NCI-H146 treated with DMSO at 0.1 percent for 48 hours (cell line): ENCODE measurements around the gene PDE8B.
"Not testable (repeated sequence)": the region's sequence is repeated elsewhere in the genome, so short reads cannot be mapped to it uniquely, and the experiment has no call there.

Experiments
- DNase-seq: peaks from one replicate; lab custom pipeline; 2025; ENCODE audit not compliant: unreplicated experiment; lab: John Stamatoyannopoulos, UW

The PDE8B gene

DNA sequence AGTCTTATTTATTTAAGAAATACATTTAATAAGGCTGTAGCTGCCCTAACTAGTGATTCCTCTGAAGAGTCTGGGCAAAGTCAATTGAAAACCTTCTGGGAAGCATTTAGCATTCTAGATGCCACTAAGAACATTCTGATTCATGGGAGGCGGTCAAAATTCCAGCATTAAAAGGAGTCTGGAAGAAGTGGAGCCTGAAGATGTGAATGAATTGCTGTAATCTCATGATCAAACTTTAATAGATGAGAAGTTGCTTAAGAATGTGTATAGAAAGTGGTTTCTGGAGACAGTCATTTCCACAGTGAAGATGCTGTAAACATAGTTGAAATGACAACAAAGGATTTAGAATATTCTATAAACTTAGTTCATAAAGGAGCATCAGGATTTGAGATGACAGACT is 220.2 kb downstream of the PDE8B start:
- no peak for DNase-seq

- no peak for DNase-seq
These were observed 220.8 kb downstream of the PDE8B start for GRCh38 chr5:77431286-77431685.

DNA sequence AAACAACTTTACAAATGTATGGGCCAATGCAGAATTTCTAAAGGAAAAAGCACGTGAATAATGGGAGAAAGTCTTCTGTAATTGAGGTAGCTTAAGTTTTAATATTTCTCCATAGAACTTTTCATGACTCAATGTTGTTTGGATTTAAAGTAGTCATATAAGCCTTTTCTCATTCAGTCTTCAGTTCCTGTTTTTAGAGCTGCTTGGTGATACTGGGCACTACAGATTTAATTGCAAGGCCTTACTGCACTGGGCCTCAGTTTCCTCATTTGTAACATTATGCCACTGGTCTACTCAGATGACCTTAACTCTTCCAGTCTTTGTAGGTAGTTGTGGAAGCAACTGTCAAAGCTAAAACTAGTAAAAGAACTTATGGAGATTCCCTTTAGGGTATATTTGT is 221.2 kb downstream of the PDE8B start:
- no peak for DNase-seq

DNA sequence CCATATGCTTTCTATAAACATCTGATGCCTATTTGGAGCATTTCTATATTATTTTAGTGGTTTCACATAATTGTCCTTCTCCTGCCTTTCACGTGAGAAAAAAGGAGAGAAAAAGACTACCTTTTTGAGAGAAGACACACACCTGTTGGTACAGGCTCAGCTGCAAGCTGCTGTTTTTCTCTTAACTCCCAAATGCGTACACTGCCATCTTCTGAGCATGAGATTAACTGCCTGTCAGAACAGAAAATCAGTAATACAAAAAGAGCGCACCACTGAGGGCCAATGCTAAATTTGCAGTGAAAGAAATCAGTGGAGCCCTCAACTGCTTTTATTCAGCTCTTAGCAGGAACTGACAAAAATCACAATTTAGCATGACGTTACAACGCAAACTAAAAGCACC is 226.7 kb downstream of the PDE8B start:
- DNase-seq: peak; percentile 1

DNA sequence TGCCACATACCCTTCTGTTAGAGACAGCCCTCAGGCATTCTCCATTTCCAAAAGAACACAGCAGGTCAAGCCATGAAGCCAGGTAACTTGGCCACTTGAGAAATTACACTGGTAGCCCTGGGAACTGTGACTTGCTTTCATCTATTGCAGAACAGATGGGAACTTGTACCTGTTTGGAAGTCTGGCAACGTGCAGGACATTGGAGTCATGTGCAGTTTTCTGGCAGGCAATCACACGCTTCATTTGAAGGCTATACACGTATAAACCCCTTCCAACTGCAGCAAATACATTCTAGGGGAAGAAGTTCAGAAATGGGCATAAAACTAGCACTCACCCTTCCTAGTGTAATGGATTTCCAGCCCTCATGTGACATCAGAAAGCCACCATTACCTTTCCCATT is 227.6 kb downstream of the PDE8B start:
- no peak for DNase-seq

DNA sequence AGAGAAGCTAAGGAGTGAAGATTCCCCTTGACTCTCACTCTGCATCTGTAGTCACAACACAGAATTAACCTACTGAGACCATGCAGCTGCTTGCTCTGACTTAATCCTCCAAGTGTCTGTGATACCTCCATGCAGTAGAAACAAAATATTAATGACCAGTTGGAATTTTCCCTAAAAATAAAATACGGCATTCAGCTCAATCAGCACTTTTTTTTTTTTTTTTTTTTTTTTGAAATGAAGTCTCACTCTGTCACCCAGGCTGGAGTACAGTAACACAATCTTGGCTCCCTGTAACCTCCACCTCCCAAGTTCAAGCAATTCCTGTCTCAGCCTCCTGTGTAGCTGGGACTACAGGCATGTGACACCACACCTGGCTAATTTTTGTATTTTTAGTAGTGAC is 233.2 kb downstream of the PDE8B start:
- DNase-seq: no peak

DNA sequence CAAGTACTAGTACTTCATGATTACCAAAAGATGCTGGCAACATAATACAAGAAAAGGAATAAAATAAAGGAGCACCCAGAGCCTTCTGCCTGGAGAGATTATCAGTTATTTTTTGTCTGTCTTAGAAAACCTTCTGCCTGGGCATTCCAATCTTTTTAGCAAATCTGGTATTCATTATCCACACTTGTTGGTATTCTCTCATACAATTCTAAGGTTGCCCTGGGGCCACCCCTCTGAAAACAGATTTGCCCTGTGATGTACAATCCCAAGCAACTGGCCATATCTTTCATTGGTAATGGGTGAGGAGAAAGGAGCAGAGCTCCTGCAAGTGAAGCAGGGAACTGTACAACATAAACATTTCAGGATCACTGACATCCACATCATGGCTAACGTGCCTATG is 233.9 kb downstream of the PDE8B start:
- DNase-seq: no peak

DNA sequence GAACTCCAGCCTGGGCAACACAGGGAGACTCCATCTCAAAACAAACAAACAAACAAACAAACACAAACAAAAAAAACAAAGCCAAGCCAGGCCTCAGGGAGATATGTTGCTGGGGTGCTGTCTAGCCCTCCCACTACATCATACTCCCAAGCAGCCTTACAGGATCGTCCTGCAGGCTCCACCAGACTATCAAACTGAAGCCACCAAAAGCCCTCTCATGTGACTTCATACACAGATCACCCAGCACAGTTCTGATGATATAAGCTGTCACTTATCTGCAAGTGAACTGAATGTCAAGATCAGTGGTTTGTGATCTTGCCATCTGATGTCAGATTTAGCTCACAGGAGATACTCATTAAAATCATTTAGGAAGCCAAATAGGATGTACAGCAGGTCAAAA is 238.4 kb downstream of the PDE8B start:
- DNase-seq: no peak

DNA sequence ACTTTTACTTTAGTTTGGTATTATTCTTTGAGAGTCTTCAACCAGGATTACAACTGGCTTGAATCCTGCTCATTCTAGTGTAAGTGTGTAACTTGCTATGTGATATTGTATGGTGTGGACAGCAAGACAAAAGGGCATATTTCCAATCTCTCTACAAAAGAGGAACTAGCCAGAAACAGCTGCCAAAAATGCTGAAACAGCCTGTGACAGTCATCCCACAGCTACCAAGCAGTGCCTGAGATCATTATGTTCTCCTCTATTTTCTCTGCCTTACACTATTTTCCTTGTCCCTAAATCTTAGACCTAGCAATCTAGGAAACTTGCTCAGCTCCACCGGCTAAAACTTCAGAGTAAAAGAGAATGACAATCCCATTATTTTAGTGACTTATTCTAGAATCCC is 238.8 kb downstream of the PDE8B start:
- DNase-seq: no peak

DNA sequence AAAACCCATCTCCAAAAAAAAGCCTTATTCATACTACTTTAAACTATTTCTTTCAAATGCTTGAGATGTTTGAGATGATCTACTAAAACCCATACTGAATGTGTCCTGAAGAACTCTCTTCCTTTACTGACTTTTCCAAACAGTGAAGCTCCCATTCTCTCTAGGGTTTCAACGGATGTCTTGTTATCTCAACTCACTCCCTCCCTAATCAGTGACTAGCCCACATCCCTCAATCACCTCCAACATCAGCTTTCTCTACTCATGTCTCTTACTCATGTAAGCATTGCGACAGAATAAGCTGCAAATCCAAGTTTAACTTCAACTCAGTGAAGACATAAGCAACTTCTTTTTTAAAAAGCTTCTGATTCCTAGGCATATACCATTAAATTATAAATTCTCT is 239.5 kb downstream of the PDE8B start:
- DNase-seq: no peak

DNA sequence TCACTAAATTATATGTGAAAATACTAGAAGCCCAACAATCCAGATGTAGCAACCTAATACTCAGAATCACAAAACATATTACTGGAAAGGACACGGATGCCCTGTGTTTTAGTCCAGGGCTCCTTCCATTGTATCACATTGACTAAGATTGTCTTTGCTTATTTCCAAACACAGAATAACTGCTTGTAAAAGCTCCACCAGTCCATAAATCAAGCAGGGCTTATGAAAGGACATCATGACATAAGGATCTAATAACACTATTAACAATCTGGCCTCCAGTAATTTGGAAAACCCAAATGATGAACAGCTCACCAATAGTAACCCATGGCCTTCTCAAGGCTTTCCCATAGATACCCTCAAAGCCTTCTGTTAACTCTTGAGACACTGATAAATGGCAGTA is 241.9 kb downstream of the PDE8B start:
- DNase-seq: no peak

DNA sequence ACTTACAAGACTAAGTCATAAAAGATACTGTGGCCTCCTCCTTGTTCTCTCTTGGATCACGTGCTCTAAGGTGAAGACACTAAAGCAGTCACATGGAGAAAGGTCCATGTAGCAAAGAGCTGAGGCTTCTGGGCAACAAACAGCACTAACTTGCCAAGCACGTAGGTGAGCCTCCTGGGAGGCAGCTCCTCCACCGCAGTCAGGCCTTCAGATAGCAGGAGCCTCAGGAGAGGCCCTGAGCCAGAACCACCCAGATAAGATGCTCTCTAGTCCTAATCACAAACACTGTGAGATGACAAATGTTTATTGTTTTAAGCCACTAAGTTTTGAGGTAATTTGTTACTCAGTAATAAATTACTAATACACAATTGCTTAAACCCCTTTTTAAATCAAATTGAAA is 243.6 kb downstream of the PDE8B start:
- DNase-seq: no peak

DNA sequence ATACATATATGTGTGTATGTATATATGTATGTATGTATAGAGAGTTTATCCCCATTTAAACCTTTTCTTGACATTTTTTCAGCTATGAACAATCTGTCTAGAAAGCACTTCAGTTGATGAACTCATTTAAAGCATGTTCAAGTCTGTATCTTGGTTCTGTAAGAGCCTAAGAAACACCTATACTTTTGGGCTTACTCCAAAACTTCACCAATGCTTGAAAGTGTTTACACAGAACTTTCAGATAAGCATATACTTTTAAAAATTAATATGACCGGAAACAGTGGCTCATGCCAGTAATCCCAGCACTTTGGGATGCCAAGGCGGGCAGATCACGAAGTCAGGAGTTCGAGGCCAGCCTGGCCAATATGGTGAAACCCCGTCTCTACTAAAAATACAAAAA is 250.8 kb downstream of the PDE8B start:
- no peak for DNase-seq

- no peak for DNase-seq
These were observed 253.4 kb downstream of the PDE8B start for GRCh38 chr5:77463905-77464304.

DNA sequence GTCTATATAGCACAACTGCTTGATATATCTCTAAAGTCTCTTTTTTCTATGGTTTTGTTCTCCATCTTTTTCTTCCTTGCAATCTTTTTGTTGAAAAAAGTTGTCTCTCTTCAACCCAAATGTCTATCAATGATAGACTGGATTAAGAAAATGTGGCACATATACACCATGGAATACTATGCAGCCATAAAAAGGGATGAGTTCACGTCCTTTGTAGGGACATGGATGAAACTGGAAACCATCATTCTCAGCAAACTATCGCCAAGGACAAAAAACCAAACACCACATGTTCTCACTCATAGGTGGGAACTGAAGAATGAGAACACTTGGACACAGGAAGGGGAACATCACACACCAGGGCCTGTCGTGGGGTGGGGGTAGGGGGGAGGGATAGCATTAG is 258.4 kb downstream of the PDE8B start:
- not testable (repeated sequence) for DNase-seq

DNA sequence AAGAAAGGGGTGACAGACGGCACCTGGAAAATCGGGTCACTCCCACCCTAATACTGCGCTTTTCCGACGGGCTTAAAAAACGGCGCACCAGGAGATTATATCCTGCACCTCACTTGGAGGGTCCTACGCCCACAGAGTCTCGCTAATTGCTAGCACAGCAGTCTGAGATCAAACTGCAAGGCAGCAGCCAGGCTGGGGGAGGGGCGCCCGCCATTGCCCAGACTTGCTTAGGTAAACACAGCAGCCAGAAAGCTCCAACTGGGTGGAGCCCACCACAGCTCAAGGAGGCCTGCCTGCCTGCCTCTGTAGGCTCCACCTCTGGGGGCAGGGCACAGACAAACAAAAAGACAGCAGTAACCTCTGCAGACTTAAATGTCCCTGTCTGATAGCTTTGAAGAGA is 264.6 kb downstream of the PDE8B start:
- not testable (repeated sequence) for DNase-seq
